ENCODE results near the gene ITPK1.

Gene ITPK1

DNA sequence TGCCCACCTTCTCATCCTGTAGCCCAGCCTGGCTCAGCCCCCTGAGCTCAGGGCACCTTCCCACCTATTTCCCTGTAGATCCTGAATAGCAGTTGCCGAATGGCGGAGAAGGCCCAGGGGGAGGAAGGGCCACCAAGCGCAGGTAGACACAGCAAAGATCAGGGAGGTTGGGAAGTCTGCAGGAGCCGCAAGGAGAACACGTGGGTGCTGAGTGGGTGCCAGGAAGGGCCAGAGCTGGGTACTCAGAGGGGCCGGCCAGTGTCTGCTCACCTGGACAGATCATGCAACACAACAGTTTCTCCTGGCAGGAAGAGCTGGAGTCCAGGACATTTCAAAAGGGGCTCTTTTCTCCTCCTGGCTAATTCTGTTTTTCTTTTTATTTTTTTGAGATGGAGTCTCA lies 162.2 kb downstream of the ITPK1 start:
- DNase-seq (ENCODE audit: low read depth in 2 of 2) = no peak

- DNase-seq (ENCODE audit: low read depth in 2 of 2) = no peak
These were observed 163.0 kb downstream of the ITPK1 start for GRCh38 chr14:92952481-92953298.

- DNase-seq (ENCODE audit: low read depth in 2 of 2) = peak; percentile 11 to 12
These were observed 163.7 kb downstream of the ITPK1 start for GRCh38 chr14:92951912-92952471.

DNA sequence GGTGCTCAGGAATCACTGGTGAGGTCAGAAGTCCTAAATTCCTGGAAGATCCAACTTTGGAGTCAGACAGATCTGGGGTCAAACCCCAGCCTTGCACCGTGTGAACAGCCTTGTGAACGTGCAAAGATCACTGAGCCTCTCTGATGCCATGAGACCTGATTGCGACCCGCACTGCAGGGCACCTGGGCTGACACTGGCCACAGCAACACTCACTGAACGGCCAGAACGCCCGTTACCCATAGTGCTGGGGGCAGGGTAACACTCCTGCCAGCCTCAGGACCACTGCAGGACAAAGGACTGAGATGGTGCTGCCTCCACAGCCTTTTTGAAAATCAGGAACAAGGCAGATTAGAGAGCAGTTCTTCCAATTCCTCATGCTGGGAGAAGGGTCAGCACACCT lies 164.5 kb downstream of the ITPK1 start:
- DNase-seq (ENCODE audit: low read depth in 2 of 2) = no peak

- DNase-seq (ENCODE audit: low read depth in 2 of 2) = no peak
These were observed 165.0 kb downstream of the ITPK1 start for GRCh38 chr14:92950773-92951172.

GRCh38 chr14:92950193-92950540 lies 165.6 kb downstream of the ITPK1 start:
- no peak for DNase-seq (ENCODE audit: low read depth in 2 of 2)

DNA sequence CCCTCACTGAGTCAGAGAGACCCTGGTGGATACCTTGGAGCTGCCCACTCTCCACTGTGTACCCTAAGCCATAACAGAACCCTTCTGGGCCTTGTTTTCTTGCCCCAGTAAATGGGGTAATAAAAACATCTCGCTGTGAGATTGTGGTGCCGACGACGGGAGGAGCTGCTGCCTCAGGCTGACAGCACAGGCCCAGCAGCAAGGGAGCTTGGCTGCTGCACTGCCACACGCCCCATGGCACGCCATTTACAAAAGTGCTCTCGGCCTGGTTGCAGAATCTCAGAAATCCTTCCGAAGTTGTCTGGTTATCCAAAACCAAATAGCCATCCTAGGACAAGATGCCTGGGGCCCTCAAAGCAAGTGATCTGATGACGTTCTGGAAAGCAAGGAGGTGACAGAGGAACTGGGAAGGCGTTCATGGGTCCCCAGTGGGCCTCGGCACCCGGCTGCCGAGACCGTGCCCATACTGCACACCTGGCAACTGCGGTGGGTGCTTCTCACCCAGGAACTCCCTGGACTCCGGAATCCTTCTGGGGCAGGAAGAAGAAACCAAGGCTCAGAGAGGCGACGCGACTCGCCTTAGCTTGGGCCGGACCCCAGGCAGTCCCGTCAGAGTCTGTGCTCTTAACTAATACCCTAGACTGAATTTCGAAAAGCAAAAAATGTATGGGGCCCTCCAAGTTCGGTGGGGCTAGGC lies 166.1 kb downstream of the ITPK1 start:
- no peak for DNase-seq (ENCODE audit: low read depth in 2 of 2)

- no peak for DNase-seq (ENCODE audit: low read depth in 2 of 2)
These were observed 167.1 kb downstream of the ITPK1 start for GRCh38 chr14:92948647-92949046.

DNA sequence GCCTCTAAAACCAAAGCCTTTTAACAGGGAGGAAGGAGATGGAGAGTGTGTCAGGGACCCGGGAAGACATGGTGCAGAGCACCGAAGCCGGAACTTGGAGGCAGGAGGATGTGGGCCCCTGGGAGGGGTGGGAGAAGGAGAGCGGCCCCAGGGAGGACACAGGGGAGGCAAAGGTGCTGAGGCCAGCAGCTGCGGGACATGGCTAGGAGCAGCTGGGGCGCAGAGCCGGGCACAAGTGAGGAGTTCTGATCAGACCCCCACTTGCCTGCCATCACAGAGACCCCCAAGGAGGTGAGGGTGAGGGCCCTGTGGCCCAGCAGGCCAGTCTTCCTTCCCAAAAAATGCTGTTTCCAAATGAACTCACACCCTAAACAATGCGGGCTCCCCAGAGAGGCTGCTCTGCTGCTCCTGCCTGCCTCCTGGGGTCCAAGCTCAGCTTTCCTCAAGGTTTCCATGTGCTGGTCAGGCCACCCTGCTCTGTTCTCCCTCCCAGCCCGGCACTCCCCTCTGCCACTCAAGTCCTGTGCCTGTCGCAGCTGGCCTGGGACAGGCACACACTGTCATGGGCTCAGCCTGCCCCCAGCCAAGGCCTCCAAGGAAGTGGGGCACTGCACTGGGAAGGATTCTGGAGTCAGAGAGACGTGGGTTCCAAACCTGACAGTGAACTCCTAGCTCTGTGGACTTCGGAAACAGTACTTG lies 168.7 kb downstream of the ITPK1 start:
- no peak for DNase-seq (ENCODE audit: low read depth in 2 of 2)

DNA sequence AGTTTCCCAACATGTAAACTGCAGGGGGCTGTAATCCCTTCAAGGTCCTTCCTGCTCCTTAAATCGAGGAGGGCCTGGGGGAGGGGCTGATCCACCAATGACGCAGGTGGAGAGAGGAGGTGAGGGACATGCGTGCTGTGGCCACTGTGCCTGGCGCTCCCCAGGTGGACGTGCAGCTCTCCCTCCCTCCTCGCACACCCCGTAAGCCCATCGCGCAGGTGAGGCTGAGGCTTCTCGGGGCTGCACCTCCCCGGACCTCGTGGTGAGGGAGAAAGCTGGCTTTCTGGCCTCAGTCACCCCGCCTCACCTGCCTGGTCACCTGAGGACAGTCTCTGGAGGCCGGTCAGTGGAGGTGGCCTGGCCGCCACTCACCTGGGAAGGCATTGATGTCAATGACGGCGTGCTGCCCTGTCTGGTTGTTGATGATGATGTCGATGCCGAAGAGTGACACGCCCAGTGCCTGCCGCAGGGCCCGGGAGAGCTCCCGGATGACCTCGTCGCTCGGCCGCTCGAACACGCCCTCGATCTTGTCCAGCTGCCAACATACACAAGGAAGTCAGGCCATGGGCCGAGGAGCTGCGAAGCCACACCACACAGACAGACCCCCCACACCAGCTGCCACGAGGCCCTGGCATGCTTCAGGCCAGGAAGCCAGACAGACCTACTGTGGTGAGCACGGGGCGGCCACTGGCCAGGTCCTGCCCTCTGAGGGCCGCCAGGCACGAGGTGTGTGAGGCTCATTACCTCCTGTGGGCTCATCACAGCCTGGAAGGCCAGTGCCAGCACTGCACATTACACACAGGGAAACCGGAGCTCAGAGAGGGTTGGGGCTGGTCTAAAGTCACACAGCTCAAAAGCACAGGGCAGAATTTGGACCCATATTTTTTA lies 169.5 kb downstream of the ITPK1 start:
- no peak for DNase-seq (ENCODE audit: low read depth in 2 of 2)

DNA sequence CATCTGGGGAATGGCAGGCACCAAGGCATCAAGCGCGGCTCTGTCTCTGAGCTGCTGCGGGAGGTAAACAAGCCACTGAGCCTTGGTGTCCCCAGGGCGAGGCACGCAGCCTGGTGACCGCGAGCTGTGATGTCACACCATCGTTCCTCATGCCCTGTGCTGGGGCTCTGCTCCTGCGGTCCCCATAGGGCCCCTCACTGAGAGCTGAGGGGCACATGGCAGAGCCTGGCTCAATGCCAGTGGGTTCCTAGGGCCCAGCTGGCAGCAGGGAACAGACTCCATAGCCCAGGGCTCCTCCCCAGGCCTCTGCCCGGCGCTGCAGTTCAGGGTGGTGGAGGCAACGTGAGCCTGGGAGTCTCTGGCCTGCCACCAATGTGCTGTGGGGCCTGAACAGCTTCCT lies 170.2 kb downstream of the ITPK1 start:
- DNase-seq (ENCODE audit: low read depth in 2 of 2) = no peak

DNA sequence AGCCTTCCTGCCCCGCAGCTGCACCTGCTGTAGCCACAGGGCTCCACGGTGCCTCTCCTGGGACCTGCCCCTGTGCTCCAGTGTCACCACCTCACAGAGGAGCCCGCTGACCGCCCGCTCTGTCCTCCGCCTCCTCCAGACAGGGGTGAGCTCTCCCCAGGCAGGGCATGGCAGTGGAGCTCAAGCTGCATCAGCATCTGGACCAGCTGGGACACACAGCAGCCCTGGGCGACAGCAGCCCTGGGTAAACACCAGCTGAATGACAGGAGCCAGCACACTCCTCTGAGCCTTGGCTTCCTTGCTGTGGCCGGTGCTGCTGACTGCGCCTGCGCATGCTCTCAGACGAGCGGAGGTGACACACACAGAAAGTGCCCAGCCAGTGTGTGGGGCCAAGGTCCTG lies 170.7 kb downstream of the ITPK1 start:
- DNase-seq (ENCODE audit: low read depth in 2 of 2) = no peak

GRCh38 chr14:92943855-92944570 lies 171.7 kb downstream of the ITPK1 start:
- no peak for DNase-seq (ENCODE audit: low read depth in 2 of 2)

GRCh38 chr14:92942976-92943710 lies 172.6 kb downstream of the ITPK1 start:
- no peak for DNase-seq (ENCODE audit: low read depth in 2 of 2)

DNA sequence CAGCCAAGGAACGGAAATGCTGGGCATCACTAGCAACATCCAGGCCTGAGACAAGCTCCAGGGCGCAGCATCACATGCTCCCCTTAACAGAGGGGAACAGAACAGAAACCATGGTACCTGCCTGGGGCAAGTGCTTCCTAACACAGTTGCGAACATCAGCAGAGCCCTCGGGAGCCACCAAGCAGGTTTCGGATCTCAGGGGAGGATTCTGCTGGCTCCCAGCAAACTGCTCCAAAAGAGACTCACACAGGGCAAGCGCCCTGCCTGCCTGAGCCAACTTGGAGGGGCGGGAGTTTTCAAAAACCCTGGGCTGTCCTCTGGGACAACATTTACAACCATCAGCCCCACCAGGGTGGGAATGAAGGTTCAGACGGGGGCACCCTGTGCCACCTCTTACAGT lies 173.1 kb downstream of the ITPK1 start:
- no peak for DNase-seq (ENCODE audit: low read depth in 2 of 2)

DNA sequence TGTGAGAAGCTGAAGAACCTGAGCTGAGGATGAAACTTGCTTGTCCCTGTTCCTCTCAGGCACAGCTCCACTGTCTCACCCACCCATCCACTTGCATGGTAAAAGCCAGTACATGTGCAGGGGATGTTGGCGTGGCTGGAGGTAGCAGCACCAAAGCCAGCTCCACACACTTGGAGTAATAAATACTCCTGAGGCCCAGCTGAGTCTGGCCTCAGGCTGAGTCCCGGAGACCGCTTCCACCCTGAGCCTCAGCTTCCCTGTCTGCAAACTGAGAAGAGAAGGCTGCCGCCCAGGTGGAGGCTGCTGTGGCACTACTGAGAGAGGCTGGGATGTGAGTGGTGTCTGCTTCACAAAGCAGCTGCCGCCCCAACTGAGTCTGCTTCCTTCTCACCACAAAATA lies 173.6 kb downstream of the ITPK1 start:
- DNase-seq (ENCODE audit: low read depth in 2 of 2) = no peak

GRCh38 chr14:92941531-92941930 lies 174.2 kb downstream of the ITPK1 start:
- DNase-seq (ENCODE audit: low read depth in 2 of 2) = no peak

DNA sequence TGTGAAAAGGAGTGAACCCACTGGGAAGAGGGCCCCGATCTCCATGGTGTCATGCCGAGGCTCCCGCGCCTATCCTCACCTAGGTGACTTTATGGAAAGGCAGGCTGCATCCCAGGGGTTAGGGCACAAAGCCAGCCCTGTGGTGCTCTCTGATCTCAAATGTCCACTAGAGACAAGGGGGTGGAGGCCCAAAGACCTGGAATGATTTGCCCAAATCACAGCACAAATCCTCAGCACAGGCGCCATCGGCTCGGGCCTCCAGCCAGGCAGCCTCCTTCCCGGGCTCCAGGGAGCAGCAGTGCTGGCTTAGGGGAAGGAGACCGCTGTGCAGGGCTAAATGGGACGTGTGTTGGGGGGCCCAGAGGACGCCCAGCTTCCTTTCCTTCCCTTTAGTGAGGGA lies 175.2 kb downstream of the ITPK1 start:
- no peak for DNase-seq (ENCODE audit: low read depth in 2 of 2)

DNA sequence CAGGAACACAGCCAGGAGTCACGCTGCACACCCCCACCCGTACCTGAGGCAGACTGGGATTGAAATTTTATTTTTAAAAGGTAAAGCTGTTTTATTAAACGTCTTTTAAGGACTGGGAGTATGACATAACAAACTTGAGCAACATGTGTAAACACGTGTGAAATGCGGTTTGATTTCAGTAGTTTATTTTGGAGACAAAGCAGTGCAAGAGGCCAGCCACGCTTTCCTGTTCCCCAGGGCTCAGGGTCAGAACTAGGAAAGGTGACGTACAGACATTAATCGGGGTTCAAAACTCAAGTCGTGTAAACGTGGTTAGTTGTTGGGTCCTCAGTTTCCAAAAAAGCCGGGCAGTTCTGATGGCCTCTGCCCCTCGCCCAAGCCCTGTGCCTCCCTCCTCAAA lies 176.0 kb downstream of the ITPK1 start:
- no peak for DNase-seq (ENCODE audit: low read depth in 2 of 2)

Measured in fibroblast of skin of left biceps (primary cell).